NCI-H2029 (cell line): ENCODE results near the gene PPP1CA.

Experiments
- DNase-seq: peaks from one replicate; lab custom pipeline; 2025; lab: John Stamatoyannopoulos, UW

The PPP1CA gene

GRCh38 chr11:67401495-67402191, at the start of gene PPP1CA:
Gene PPP1CA, minus strand, starts transcription at chr11:67401858. Its CDS starts 76 bp downstream, at chr11:67401782.
- DNase-seq, result peak; percentile 88

DNA sequence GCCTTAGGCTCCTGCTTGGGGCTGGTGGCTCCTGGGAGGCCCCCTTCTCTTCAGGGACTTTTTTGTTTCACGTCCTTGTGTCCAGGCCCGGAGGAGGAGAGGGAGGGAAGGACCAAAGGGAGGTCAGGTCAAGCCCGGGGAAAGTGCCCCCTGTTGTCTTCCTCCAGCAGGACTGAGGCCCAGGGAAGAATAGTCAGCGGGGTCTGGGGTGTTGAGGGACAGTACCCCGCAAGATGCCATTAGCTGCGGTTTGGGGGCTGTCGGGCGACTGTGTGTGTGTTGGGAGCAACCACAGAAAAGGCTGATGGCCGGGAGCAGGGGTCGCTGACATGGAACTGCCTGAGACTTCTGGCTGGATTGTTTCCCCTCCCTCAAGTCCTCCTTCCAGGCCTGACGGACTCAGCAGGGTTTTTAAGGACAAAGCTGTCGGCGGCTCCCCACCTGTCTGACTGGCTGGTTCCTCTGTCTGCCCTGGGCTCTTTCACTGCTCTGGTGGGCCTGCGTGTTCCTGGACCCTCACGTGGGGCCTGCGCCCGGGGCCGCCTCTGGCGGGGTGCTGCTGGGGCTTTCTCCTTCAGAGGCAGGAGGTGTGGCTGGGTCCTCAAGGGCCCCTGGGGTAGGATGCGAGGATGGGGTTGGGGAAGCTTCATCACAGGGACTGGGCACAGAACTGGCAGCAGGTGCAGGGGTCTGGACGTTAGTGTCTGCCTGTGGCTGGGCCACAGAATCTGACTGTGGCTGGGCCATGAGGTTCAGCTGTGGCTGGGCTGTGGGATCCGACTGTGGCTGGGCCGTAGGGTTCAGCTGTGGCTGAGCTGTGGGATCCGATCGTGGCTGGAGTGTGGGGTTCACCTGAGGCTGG, 49.4 kb upstream of the PPP1CA start:
- no peak for DNase-seq

GRCh38 chr11:67449116-67449844, 47.6 kb upstream of the PPP1CA start:
- peak; percentile 45 for DNase-seq

GRCh38 chr11:67448220-67448609, 46.6 kb upstream of the PPP1CA start:
- no peak for DNase-seq

- DNase-seq, result no peak
Observed at GRCh38 chr11:67445515-67445914, 43.9 kb upstream of the PPP1CA start.

GRCh38 chr11:67442504-67443404, 41.1 kb upstream of the PPP1CA start:
- DNase-seq, result no peak

DNA sequence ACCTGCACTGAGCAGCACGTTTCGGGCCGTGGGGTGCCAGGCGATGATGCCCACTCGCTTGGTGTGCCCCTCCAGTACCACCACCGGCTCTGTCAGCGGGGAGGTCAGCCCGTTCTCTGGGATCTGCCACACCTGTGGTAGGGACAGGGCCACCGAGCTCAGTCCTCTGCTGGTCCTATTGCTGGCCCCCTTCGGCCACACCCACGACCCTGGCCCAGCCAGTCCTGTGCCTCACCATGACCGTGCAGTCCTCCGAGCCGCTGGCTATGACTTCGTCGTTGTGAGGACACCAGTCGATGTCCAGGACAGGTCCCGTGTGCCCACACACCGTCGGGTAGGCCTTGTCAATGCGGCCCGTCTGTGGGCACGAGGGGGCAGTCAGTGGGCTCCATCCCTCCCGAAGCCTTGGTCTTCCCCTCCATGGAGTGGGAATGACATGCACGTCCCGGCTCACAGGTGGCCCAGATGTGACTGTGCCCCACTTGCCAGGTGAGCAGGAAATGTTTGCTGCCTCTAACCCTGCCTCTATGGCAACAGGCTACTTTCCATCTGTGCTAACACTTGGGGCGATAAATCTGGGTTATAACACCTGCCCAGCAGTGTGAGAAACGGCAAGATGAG, 40.2 kb upstream of the PPP1CA start:
- no peak for DNase-seq

GRCh38 chr11:67441098-67441563, 39.5 kb upstream of the PPP1CA start:
- DNase-seq, result no peak

DNA sequence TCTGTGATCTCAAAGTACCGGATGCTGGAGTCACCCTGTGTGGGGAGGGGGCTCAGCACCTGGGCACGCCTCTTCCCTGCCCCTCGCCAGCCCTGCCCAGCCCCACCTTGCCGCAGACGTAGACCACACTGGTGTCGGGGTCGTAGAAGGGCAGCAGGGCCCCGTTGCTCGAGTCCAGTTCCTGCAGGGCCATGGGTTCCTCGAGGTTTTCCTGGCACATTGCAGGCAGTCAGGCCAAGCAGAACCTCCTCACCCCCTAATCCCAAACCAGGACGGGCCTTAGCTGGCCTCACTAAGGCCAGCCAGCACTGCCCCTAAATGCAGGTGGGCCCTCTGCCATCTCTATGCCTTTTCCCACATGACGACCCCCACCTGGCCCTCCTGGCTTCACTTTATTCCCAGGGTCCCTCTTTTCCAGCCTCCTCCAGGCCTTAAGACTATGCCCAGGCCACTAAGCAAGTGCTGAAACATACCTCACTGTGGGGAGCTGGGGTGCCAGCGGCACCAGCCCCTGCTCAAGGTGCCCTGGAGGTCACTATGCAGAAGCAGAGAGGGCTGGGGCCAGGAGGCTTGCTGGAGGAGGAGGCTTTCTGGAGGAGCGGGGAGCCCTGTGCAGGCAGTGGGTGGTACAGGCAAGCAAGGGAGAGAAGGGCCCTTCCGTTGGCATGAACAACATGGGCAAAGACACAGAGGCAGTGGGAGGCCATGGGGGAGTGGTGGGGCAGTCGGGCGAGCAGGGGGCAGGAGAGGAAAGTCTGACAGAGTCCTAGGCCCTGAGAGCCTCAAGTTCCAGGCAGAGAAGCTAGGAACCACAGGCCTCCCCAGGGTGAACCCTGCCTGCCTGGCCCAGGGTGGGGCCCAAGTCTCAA, 38.8 kb upstream of the PPP1CA start:
- no peak for DNase-seq

- peak; percentile 11 for DNase-seq
Observed at GRCh38 chr11:67439321-67440228, 37.9 kb upstream of the PPP1CA start.

GRCh38 chr11:67438158-67438902, 36.7 kb upstream of the PPP1CA start:
- DNase-seq, result no peak

- no peak for DNase-seq
Observed at GRCh38 chr11:67437809-67438157, 36.1 kb upstream of the PPP1CA start.

GRCh38 chr11:67437082-67437808, 35.6 kb upstream of the PPP1CA start, which contains the start of gene PTPRCAP:
Gene PTPRCAP, minus strand, starts transcription at chr11:67437682. Its CDS starts 63 bp downstream, at chr11:67437619.
- DNase-seq, result no peak

- DNase-seq, result no peak
Observed at GRCh38 chr11:67436459-67437081, 34.9 kb upstream of the PPP1CA start.

- no peak for DNase-seq
Observed at GRCh38 chr11:67435727-67436458, 34.2 kb upstream of the PPP1CA start.

DNA sequence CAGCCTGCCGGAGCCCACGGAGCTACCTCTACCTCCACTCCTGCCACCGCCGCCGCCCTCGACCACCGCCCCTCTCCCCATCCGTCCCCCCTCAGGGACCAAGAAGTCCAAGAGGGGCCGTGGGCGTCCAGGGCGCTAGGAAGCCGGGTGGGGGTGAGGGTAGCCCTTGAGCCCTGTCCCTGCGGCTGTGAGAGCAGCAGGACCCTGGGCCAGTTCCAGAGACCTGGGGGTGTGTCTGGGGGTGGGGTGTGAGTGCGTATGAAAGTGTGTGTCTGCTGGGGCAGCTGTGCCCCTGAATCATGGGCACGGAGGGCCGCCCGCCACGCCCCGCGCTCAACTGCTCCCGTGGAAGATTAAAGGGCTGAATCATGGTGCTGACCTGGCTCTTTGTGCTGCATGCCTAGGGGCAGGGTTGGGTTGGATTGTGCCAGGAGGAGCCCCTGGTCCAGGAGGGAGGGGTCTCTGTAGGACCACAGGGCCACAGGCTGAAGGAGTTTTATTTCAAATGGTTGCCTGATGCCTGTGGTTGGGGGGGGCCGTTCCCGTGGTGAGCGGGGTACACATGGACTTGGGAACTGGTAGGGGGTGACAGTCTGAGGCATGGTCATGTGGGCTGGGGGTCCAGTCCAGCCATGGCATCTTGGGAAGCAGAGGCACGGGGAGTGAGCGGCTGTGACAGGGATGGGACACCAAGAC, 33.5 kb upstream of the PPP1CA start:
- DNase-seq, result no peak
